HL-60 (cell line): ENCODE measurements around the gene GNAQ.

Source experiments
- CTCF ChIP-seq: IDR thresholded peaks from one replicate; pipeline ENCODE4 v1.5.1; 2011; ENCODE audit warnings: low read length, control low read depth, inconsistent platforms; ENCODE audit not compliant: insufficient read depth
- GABPA ChIP-seq: IDR thresholded peaks from 2 replicates; pipeline ENCODE4 v1.6.1; 2012; ENCODE audit warnings: low read depth
- POLR2AphosphoS5 ChIP-seq: IDR thresholded peaks from 2 replicates; pipeline ENCODE4 v1.6.1; 2012; ENCODE audit warnings: low read depth
- SPI1 ChIP-seq: IDR thresholded peaks from 2 replicates; pipeline ENCODE4 v1.6.1; 2012; ENCODE audit warnings: low read depth, mild to moderate bottlenecking, borderline replicate concordance

GRCh38 chr9:77830618-77831285, 200.9 kb downstream of the GNAQ start:
- TF ChIP-seq CTCF (no peak), POLR2AphosphoS5 (no peak), SPI1 (no peak), GABPA (no peak)
